NCI-H345 (cell line): ENCODE results near the gene CLIP3.
"Not testable (repeated sequence)": the region's sequence is repeated elsewhere in the genome, so short reads cannot be mapped to it uniquely, and the experiment has no call there.

Experiments used
- DNase-seq: peaks from one replicate; lab custom pipeline; 2025; lab: John Stamatoyannopoulos, UW

The CLIP3 gene

GRCh38 chr19:36046443-36047050, 13.9 kb upstream of the CLIP3 start:
- DNase-seq: no peak

- no peak for DNase-seq
These were observed 11.3 kb upstream of the CLIP3 start for GRCh38 chr19:36043952-36044351.

- no peak for DNase-seq
These were observed 9.2 kb upstream of the CLIP3 start for GRCh38 chr19:36041831-36042230.

GRCh38 chr19:36041092-36041491, 8.4 kb upstream of the CLIP3 start:
- DNase-seq: not testable (repeated sequence)

- no peak for DNase-seq
These were observed 7.8 kb upstream of the CLIP3 start for GRCh38 chr19:36040495-36040894.

GRCh38 chr19:36031308-36031707, 1.4 kb downstream of the CLIP3 start:
- DNase-seq: no peak

GRCh38 chr19:36030264-36031148, 2.2 kb downstream of the CLIP3 start:
- no peak for DNase-seq

GRCh38 chr19:36028313-36029041, 4.2 kb downstream of the CLIP3 start:
- DNase-seq: no peak

- DNase-seq: no peak
These were observed 5.0 kb downstream of the CLIP3 start for GRCh38 chr19:36027696-36028095.

GRCh38 chr19:36026091-36026876, 6.4 kb downstream of the CLIP3 start:
- no peak for DNase-seq

- no peak for DNase-seq
These were observed 7.1 kb downstream of the CLIP3 start for GRCh38 chr19:36025541-36025940.

- DNase-seq: no peak
These were observed 9.2 kb downstream of the CLIP3 start for GRCh38 chr19:36023432-36023831.

GRCh38 chr19:36019061-36019670, 13.5 kb downstream of the CLIP3 start:
- no peak for DNase-seq

GRCh38 chr19:36014012-36014924, 18.4 kb downstream of the CLIP3 start, which contains the start of gene ALKBH6:
ALKBH6 (minus strand) TSS chr19:36014213; CDS start chr19:36013397, 816 bp downstream.
- peak; percentile 100 for DNase-seq

GRCh38 chr19:36013280-36014011, 19.2 kb downstream of the CLIP3 start:
- no peak for DNase-seq

- no peak for DNase-seq
These were observed 22.3 kb downstream of the CLIP3 start for GRCh38 chr19:36010402-36010801.

GRCh38 chr19:36009633-36010379, 22.9 kb downstream of the CLIP3 start:
- no peak for DNase-seq

- DNase-seq: peak; percentile 75
These were observed 23.5 kb downstream of the CLIP3 start for GRCh38 chr19:36009220-36009619.
